ENCODE data around the gene SCO2.

The SCO2 gene

DNA sequence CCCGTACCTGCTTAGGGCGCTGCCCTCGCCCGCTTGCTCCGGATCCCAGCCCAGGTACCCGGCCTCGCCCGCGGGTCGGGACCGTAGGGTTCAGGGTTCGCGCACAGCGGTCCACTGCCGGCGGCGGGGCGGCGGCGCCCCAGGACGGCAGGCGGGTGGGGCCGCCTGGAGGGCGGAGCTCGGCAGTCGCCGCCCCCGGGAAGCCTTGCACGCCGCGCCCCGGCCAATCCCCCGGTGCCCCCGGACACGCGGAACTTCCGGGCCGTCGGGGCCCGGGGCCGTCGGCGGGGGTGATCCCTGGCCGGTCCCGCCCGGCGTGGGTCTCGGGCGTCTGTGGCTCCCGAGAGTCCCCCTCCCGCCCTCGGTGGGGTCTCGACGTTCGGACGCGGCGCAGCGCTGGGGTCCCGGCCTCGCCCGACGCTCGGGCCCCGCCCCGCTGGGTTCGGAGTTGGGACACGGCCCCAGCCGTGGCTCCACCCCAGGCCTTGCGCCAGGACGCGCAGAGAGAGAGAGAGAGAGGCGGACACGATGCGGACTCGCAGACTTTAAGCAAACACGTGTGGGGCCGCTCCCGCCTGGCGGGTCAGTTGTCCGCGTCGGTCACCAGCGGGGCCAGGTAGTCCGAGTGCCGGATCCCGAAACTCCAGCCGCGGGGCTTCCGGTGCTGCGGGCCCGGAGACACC, 4.6 kb upstream of the SCO2 start, which contains the start of gene TYMP:
Gene TYMP (minus strand): TSS at position 116 of the 683 bp plus-strand sequence. CDS start 303 bp downstream, outside the sequence.
- TF ChIP-seq, protein P1, sequence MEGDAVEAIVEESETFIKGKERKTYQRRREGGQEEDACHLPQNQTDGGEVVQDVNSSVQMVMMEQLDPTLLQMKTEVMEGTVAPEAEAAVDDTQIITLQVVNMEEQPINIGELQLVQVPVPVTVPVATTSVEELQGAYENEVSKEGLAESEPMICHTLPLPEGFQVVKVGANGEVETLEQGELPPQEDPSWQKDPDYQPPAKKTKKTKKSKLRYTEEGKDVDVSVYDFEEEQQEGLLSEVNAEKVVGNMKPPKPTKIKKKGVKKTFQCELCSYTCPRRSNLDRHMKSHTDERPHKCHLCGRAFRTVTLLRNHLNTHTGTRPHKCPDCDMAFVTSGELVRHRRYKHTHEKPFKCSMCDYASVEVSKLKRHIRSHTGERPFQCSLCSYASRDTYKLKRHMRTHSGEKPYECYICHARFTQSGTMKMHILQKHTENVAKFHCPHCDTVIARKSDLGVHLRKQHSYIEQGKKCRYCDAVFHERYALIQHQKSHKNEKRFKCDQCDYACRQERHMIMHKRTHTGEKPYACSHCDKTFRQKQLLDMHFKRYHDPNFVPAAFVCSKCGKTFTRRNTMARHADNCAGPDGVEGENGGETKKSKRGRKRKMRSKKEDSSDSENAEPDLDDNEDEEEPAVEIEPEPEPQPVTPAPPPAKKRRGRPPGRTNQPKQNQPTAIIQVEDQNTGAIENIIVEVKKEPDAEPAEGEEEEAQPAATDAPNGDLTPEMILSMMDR (IDR thresholded peaks at IDR 0.05; ENCODE audit: low read depth, low read length, missing control alignments): no peak
- Histone ChIP-seq H3K27ac (peak within 1 kb of the TSS; percentile 5), H3K4me3 (ENCODE audit: low read depth, low read length) (peak within 1 kb of the TSS; percentile 43), H3K36me3 (replicated peaks) (no peaks in the 10 kb centered on the region), H3K27me3 (replicated peaks) (no peaks in the 10 kb centered on the region)
- DNase-seq: peak; percentile 49
- in situ Hi-C loops (cut with HindIII; ENCODE audit: low pct_ligation_motif_present, low sequenced_read_pairs): no loop called here

DNA sequence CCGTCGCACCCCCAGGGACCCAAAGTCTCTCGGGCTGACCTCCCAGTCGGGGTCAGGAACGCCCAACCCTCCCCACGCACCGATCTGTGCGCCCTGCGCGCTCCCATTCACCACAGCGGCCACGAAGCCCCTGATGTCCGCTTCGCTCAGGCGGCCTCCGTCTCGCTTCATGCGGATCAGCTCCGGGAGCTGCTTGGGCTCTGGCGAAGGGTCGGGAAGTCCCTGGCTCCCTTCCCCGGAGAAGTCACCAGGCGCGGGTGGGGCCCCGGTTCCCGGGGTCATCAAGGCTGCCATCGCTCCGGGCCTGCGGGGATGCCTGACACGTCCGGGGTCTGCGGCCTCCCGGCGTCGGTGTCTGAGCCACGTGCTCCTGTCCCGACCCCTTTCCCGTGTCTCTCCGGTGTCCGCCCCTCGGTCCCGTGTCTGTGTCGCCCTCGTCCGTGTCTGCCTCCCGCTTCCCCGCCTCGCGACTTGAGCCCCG, 4.1 kb upstream of the SCO2 start:
- H3K27ac ChIP-seq: no peak overlapping the region
- in situ Hi-C loops (cut with HindIII; ENCODE audit: low pct_ligation_motif_present, low sequenced_read_pairs): no loop called here
- no peak for DNase-seq
- no peaks in the 10 kb centered on the region for H3K27me3 ChIP-seq (replicated peaks)
- H3K4me3 ChIP-seq (ENCODE audit: low read depth, low read length): peak overlapping the region; percentile 41
- TF ChIP-seq, protein P1 (IDR thresholded peaks at IDR 0.05; ENCODE audit: low read depth, low read length, missing control alignments): no peak
- no peaks in the 10 kb centered on the region for H3K36me3 ChIP-seq (replicated peaks)

DNA sequence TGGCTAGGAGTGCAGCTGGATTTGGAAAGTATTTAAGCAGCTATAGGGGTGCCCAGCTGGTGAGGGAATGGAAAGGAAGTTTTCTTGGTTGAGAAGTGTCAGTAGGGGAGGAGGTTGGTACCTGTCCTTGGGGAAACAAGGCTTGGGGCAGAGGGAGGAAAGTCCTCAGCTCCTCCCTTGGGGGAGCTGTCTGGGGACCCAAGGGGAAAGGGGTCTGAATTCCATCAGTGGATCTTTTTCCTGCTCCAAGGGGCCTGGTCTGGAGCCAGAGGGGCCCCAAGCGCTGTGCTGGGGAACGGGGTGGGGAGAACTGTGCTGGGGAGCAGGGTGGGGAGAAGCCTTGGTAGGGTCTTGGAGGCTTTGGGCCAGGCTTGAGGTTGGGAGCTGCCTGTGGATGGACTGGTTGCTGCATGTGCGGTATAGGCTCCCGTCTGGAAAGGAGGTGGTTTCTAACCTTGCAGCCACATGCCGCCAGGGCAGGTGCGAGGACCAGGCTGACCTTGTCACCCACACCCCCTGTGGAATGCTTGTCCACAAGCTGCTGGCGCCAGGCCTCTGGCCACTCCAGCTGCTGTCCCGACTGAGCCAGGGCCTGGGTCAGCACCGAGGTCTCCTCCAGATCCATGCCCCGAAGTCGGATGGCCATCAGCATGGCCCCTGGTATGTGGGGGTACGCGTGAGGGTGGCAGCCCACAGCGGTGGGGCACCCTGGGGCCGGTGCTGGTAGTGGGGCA, 3.5 kb upstream of the SCO2 start:
- TF ChIP-seq, protein P1 (IDR thresholded peaks at IDR 0.05; ENCODE audit: low read depth, low read length, missing control alignments): no peak
- DNase-seq: no peak
- Histone ChIP-seq H3K4me3 (ENCODE audit: low read depth, low read length) (no peak overlapping the region), H3K27me3 (replicated peaks) (no peaks in the 10 kb centered on the region), H3K27ac (no peak overlapping the region), H3K36me3 (replicated peaks) (no peaks in the 10 kb centered on the region)
- in situ Hi-C loops (cut with HindIII; ENCODE audit: low pct_ligation_motif_present, low sequenced_read_pairs): no loop called here

DNA sequence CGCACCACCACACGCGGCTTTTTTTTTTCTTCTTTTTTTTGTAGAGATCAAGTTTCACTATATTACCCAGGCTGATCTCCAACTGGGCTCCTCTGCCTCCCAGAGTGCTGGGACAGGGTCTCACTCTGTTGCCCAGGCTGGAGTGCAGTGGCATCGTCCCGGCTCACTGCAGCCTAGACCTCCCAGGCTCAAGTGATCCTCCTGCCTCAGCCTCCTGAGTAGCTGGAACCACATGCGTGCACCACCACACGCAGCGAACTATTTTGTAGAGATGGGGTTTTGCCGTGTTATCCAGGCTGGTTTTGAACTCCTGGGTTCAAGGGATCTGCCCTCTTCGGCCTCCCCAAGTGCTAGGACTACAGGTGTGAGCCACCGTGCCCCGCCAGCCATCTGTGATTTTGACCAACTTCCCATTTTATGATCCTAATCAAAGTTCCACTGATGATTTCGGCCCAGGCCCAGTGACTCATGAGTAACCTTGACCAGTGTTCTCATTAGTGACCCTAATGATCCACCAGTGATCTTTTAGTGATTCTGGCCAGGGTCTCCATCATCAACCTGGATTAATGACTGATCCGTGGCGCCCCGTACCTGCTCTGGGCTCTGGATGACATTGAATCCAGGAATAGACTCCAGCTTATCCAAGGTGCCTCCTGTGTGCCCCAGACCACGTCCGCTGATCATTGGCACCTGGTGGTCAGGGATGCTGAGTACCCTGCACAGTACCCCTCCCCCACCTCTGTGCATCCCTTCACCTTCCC, 2.7 kb upstream of the SCO2 start:
- H3K27ac ChIP-seq: no peak overlapping the region
- DNase-seq: no peak
- in situ Hi-C loops (cut with HindIII; ENCODE audit: low pct_ligation_motif_present, low sequenced_read_pairs): no loop called here
- peaks cover 7% of the 10 kb centered on the region for H3K36me3 ChIP-seq (replicated peaks)
- H3K27me3 ChIP-seq (replicated peaks): no peaks in the 10 kb centered on the region
- TF ChIP-seq, protein P1 (IDR thresholded peaks at IDR 0.05; ENCODE audit: low read depth, low read length, missing control alignments): no peak
- no peak overlapping the region for H3K4me3 ChIP-seq (ENCODE audit: low read depth, low read length)

DNA sequence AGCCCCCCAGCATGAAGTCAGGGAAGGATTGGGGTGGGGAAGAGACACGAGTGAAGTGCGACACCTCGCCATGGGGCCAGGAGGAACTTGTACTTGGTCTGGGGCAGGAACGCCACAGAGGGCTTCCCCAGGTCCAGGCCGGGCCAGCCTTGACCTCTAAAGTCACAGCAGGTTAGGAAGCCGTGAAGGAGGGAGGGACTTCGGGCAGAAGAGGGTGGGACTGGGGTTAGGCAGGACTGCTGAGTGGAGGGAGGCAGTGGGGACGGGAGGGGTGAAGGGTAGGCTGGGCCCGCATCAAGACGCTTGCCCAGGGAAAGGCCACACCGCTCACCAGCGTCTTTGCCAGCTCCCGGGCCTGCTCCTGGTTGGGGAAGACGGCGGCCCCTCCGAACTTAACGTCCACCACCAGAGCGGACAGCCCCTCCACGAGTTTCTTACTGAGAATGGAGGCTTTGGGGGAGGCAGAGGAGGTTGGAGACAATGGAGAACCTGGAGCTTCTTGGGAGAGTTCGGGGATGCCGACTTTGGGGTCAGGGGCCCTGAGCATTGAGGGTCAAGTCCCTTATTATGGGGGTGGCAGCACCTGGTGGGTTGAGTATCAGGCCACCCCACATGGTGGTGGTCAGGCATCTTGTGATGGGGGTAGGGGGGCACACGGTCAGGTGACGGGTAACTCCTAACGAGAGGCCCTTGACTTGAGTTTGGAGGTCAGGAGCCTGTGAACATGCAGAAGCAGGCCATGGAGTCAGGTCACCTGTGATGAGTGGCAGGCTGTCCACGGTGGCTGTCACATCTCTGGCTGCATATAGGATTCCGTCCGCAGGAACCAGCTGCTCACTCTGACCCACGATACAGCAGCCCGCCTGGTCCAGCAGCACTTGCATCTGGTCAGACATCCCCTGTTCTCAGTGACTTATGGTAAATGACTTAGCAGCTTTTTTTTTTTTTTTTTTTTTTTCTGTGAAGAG, 1.7 kb upstream of the SCO2 start:
- TF ChIP-seq, protein P1 (IDR thresholded peaks at IDR 0.05; ENCODE audit: low read depth, low read length, missing control alignments): no peak
- in situ Hi-C loops (cut with HindIII; ENCODE audit: low pct_ligation_motif_present, low sequenced_read_pairs): no loop called here
- DNase-seq: no peak
- Histone ChIP-seq H3K4me3 (ENCODE audit: low read depth, low read length) (peak overlapping the region; percentile 70), H3K27ac (no peak overlapping the region), H3K27me3 (replicated peaks) (no peaks in the 10 kb centered on the region), H3K36me3 (replicated peaks) (peaks cover 15% of the 10 kb centered on the region)
